Measurements from ENCODE around the gene EN2.
A peak's percentile ranks its signal among the peaks of the same experiment; 100 is the strongest.

EN2 gene

GRCh38 chr7:155454183-155455112 lies 3.5 kb upstream of the EN2 start:
- H2AFZ ChIP-seq (ENCODE audit: low read depth) = no peak overlapping the region
- H3K27me3 ChIP-seq (ENCODE audit: insufficient read depth, low read depth) = peaks cover 36% of the 10 kb centered on the region
- H3K9ac ChIP-seq = no peak overlapping the region
- H3K4me2 ChIP-seq = no peak overlapping the region
- H3K4me1 ChIP-seq (ENCODE audit: low read depth, poor library complexity, severe bottlenecking) = no peaks in the 10 kb centered on the region
- H3K27ac ChIP-seq = no peak overlapping the region
- no peaks in the 10 kb centered on the region for H3K36me3 ChIP-seq (ENCODE audit: insufficient read depth)
- no peak overlapping the region for H3K4me3 ChIP-seq (IDR thresholded peaks at IDR 0.05; ENCODE audit: insufficient read depth, low read depth, low read length)
- TF ChIP-seq CTCF (conservative IDR thresholded peaks at IDR 0.05; ENCODE audit: low read depth, low read length) = no peak
- no peaks in the 10 kb centered on the region for H3K79me2 ChIP-seq (ENCODE audit: insufficient read depth, low read depth)
- H4K20me1 ChIP-seq (ENCODE audit: insufficient read depth) = no peaks in the 10 kb centered on the region

GRCh38 chr7:155455132-155455693 lies 2.7 kb upstream of the EN2 start:
- Histone ChIP-seq H3K79me2 (ENCODE audit: insufficient read depth, low read depth) (no peaks in the 10 kb centered on the region), H3K27me3 (ENCODE audit: insufficient read depth, low read depth) (peaks cover 34% of the 10 kb centered on the region), H2AFZ (ENCODE audit: low read depth) (no peak overlapping the region), H3K4me3 (IDR thresholded peaks at IDR 0.05; ENCODE audit: insufficient read depth, low read depth, low read length) (no peak overlapping the region), H3K4me2 (no peak overlapping the region), H3K4me1 (ENCODE audit: low read depth, poor library complexity, severe bottlenecking) (no peaks in the 10 kb centered on the region), H3K36me3 (ENCODE audit: insufficient read depth) (no peaks in the 10 kb centered on the region), H4K20me1 (ENCODE audit: insufficient read depth) (no peaks in the 10 kb centered on the region), H3K9ac (no peak overlapping the region), H3K27ac (no peak overlapping the region)
- TF ChIP-seq CTCF (conservative IDR thresholded peaks at IDR 0.05; ENCODE audit: low read depth, low read length) = no peak

GRCh38 chr7:155455776-155456737 lies 1.9 kb upstream of the EN2 start:
- Histone ChIP-seq H3K4me1 (ENCODE audit: low read depth, poor library complexity, severe bottlenecking) (no peaks in the 10 kb centered on the region), H3K79me2 (ENCODE audit: insufficient read depth, low read depth) (no peaks in the 10 kb centered on the region), H3K36me3 (ENCODE audit: insufficient read depth) (no peaks in the 10 kb centered on the region), H4K20me1 (ENCODE audit: insufficient read depth) (no peaks in the 10 kb centered on the region), H3K27ac (no peak overlapping the region), H2AFZ (ENCODE audit: low read depth) (peak overlapping the region; percentile 64), H3K9ac (no peak overlapping the region), H3K27me3 (ENCODE audit: insufficient read depth, low read depth) (peaks cover 25% of the 10 kb centered on the region), H3K4me2 (no peak overlapping the region), H3K4me3 (IDR thresholded peaks at IDR 0.05; ENCODE audit: insufficient read depth, low read depth, low read length) (no peak overlapping the region)
- no peak for TF ChIP-seq CTCF (conservative IDR thresholded peaks at IDR 0.05; ENCODE audit: low read depth, low read length)

Data from KMS-11 (cell line).